IPS-NIHi11 (cell line): ENCODE measurements around the gene CCDC91.

Experiments
- DNase-seq: peaks from one replicate; pipeline ENCODE4 v3.0.0; 2012; ENCODE audit warnings: mixed read lengths, low spot score

CCDC91 gene

DNA sequence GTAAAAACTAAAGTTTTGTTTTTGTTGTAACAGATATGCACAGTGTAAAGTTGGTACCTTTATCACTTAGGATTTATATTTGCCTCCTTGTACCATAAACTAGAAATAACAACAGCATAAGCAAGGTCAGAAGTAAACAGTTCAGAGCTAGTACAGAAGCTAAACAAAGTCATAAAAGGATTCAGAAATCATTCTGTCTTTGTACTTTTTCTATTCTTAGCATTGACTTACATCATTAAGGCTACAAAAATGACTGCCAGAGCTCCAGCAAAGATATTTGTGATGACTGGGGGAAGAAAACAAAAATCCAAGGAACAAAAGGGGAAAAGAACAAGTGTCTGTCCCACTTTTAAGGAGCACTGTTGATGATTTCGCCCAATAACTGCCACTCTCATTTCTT lies 347.2 kb downstream of the CCDC91 start:
- no peak for DNase-seq

DNA sequence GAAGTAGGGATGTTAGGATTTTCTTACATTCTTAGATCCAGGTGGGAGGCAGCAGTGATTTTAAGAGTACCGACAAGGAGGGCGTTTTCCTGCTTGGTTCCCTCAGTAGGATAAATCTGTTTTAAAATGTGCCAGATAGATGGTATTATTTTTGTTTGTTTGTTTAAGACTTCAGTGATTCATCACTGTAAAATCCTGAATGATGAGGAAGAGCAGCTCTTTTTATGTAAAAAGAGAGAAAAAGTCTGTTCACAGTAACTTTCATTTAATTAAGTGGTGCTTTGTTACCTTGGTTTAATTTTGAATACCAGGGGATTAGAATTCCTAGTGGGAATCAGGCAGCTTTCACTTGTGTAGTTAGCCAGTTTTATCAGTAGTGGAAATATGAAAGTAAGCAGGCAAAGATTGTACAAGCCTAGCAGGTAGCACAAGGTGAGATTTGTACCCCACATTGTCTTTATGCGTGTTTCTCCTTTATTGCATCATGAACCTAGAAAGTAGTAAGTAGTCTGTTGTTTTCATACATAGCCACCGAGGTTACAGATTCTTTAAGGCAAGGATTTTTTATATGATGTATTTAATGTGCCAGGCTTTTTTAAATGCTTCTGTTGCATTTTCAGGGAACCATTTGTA lies 349.6 kb downstream of the CCDC91 start:
- no peak for DNase-seq

GRCh38 chr12:28540324-28540714 lies 350.1 kb downstream of the CCDC91 start:
- no peak for DNase-seq

GRCh38 chr12:28543021-28543890 lies 353.0 kb downstream of the CCDC91 start:
- DNase-seq: no peak

- DNase-seq: no peak
Observed at GRCh38 chr12:28550757-28551704, 360.8 kb downstream of the CCDC91 start.

DNA sequence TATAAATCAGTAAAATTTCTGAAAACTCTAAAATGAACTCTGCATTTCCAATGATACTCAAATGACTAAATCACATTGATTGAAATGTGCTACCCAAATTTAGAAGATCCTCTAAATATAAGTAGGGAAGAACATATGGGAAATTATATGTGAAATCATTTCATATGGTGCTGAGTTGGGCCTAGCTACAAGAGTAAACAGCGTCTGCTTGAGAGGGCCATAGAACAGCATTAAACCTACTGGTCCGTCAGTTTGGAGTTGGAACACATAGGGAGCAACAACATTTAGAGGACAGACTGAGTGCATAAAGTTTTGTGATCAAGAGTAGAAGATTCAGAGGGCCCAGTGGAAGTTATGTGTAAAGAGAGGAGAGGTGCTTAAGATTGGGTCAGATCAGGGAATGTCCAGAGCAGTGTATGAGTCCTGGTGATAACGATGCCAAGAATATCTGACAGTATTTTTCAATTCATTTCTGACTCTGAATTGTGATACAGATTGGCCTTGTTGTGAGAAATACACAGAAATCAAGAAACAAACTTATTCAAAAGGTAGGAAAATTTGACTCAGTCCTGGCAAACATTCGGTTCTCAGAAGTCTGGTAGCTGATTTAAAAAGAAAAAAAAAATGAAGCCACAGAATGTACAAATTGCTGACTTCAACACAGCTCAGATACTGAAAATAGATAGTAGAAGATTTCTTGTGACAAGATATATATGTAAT lies 362.2 kb downstream of the CCDC91 start:
- no peak for DNase-seq

DNA sequence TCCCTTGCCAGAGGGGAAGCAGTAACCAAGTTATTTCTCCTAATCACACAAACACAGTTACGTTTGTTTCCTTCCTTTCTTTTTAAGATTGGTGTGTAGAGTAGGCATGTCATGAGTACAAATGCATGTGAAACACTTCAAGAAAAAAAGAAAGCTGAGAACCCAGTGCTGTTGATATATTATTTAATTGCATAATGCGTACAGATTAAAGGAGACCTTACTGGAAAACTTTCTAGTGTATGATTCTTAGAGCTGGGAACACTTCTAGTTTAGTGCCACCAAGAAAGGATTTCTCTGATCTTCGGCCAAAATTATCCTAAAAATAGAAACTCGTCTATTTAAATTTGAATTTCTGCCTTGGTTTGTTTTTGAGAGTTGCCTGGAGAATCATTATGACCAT lies 365.5 kb downstream of the CCDC91 start:
- DNase-seq: no peak

DNA sequence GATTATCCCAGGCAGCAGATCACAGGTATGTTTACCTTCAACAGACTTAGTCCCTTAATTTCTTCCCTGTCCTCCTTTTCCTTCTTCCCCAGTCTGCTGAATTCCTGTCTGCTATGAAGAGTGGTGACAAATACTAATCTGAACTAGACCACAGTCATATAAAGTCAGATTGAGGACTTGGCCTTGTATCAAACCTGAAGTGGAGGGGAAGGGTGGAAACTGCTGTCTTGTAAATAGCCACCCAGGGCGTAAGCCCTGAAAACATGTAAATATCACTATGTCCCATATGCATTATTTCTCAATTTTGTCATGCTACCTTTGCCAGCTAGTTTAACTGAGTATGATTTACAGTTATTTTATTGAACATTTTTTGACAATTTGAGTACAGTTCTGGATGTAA lies 368.0 kb downstream of the CCDC91 start:
- DNase-seq: no peak

- DNase-seq: no peak
Observed at GRCh38 chr12:28563286-28563685, 373.0 kb downstream of the CCDC91 start.

DNA sequence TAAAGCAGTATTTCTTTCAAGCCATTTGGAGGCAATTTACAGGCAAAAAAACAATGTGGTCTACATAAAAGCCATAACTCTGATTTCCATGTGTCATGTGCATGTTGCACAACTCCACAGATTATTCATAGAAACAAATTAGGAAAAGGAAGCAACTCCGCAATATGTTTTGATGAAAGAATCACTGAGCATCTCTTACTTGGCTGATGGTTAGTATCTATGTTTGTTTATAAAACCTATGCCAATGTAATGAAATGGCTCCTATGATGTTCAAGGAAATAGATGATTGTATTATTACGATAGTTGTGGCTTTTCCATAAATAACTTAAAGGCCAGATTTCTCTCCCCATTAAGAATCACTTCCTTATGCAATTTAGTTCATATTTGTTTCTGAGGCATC lies 373.7 kb downstream of the CCDC91 start:
- no peak for DNase-seq

DNA sequence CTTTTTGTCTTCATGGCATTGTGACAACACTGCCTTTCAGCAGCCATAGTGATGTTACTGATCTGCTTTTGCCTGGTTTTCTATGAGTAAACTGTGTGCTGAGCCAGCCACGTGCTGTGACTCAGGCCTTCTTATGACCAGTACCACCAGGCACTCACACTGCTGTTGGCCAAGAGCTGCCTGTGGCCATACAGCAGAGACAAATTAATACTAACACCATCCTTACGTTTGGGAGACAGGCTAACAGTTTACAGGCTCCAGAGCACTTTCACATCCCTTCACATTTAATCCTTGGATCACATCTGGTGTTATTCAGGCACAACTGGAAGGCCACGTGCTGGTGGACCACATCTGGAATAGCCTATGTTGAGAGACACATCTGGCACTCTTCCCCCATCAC lies 377.9 kb downstream of the CCDC91 start:
- no peak for DNase-seq

GRCh38 chr12:28568704-28569103 lies 378.4 kb downstream of the CCDC91 start:
- no peak for DNase-seq

- DNase-seq: no peak
Observed at GRCh38 chr12:28569698-28570411, 379.6 kb downstream of the CCDC91 start.

- DNase-seq: no peak
Observed at GRCh38 chr12:28570811-28571210, 380.6 kb downstream of the CCDC91 start.

DNA sequence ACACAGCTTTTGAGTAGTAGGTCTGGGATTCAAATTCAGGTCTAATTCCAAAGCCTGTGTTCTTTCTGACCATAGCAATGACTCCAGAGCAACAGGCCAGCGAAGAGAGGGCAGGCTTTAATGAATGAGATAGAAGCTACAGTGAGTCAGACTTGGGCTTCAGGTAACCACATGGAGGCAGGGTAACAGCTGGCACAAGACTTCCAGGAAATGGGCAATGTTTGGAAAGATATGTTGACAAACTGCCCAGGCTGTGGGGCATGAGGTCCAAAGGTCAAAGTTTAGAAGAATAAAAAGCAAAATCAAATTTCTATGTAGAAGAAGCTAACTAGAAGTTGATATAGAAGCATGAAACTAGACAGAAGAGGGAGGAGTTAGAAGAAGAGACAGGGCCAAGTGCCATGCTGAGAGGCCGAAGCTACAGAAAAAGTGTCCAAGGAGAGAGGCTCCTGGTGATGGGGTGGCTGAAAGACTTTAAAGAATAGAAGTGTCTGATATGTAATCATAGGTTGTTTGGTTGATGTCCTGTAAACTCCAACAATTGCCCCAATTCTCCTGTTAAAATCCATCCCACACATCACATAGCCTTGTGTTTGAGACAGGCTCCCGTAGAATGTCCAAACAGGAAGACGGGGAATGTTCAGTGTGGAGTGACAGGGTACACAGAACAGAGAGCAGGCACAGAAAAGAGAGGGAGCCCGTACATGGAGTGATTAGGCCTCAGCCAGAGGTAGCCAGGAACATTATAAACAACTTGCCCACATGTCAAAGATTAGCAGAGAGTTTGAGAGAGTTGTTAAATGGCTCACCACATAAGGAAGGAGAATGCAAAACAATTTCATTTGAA lies 384.7 kb downstream of the CCDC91 start:
- no peak for DNase-seq

- DNase-seq: no peak
Observed at GRCh38 chr12:28575593-28576205, 385.4 kb downstream of the CCDC91 start.

DNA sequence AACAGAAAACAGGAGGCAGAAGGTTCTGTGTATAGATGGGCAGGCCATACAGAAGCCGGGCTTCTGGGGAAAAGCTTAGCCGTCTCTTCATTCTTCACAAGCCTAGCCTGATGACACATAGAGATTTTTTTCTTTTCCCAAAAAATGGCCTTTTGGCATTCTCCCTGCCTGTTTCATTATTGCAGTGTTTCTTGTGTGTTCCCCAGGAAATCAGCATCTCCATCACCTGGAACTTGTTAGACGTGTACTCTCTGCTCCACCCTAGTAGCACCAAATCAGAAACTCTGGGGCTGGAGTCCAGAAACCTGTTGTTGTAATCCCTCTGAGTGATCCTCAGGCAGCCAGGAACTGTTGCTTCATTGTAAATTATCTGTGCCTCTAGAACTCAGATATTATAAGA lies 388.1 kb downstream of the CCDC91 start:
- DNase-seq: no peak

DNA sequence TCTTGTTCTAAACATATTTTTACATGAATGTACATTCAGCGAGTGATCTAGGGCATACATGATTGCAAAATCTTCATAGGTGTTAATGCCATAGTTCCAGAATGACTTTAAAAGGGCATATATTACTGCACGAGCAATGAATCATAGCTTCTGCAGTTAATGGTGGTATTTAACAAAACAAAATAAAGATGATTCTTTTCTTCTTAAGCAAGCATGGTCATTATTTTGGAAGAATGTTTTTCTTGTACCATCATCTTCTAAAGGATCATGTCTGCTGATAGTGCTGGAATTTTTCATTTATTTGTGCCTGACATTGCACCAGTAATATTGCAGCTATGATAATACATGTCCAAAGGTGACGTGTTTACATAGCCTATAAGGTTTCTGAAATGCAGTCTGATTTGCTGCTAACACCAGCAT lies 388.6 kb downstream of the CCDC91 start:
- DNase-seq: no peak

DNA sequence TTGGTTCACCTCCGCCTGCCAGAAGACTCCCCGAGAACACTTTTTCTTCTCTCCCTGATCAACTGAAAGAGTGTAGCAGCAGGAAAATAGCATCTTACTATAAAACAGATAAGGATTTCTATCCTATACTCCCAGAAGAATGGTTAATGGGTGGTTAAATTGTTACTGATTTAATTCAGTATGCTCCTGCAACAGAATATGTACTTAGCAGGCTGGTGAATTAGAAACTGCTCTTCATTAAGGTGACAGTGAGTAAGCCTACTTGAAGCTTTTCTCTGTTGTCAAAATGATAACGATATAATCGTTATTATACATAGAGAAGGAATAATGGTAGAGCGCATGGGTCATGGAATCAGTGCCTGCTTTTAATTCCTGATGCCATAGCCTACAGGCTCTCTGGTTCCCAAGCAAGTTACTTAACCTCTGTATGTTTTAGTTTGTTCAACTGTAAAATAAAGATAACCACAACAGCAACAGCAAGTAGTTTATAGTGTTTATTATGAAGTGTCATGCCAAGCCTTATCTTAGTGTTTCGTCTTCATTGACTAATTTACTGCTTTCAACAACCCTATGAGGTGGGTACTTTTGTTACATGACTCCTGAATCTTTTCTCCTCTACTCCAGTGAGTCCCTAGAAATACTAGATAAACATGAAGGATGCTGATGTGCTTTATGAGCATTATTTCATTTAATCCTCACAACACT lies 392.6 kb downstream of the CCDC91 start:
- no peak for DNase-seq
